GM18498 (cell line): ENCODE data around the gene F2.

ENCODE experiments used
- ATAC-seq: cut with Tn5 transposase; IDR thresholded peaks from one replicate; pipeline ENCODE4 v1.9.1; 2021; ENCODE audit warnings: mild to moderate bottlenecking, moderate library complexity; ENCODE audit not compliant: unreplicated experiment

F2 gene

DNA sequence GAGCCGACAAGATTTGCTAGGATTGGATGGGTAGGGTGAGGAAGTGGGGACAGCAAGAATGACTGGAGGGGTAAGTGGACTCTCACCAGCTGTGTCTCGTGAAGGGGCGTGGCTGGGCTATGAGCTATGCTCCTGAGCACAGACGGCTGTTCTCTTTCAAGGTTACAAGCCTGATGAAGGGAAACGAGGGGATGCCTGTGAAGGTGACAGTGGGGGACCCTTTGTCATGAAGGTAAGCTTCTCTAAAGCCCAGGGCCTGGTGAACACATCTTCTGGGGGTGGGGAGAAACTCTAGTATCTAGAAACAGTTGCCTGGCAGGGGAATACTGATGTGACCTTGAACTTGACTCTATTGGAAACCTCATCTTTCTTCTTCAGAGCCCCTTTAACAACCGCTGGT lies 19.9 kb downstream of the F2 start:
- no peak for ATAC-seq

DNA sequence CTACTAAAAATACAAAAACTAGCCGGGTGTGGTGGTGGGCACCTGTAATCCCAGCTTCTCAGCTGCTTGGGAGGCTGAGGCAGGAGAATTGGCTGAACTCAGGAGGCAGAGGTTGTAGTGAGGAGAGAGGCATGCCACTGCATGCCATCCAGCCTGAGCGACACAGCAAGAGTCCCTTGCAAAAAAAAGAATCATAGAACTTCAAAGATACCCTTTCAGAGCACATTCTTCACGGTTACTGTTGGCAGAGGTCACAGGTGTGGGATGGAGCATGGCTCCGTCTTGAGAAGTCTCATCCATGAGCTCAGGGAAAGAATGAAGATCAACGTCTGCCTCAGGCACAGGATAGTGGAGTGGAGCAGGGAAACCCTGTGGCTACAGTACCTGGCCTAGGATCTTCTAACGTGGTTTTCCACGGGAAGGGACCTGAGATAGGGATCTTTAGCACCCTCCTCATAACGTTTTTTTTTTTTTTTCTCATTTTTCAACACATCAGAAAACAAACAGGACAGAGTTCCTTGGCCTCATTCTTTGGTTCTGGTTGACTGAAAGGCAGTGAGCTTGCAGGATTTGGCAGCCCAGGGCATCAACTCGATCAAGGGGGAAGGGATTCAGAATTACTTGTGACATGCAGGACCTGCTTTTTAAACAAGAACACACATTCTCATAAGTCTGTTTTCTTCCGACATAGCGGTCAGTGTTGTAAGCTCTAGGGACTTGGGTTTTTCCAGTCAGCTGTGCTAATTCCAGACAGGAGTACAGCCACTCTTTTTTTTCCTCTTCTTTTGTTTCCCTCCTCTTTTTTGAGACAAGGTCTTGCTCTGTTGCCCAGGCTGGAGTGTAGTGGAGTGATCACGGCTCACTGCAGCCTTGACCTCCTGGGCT lies 22.8 kb downstream of the F2 start:
- ATAC-seq: no peak

DNA sequence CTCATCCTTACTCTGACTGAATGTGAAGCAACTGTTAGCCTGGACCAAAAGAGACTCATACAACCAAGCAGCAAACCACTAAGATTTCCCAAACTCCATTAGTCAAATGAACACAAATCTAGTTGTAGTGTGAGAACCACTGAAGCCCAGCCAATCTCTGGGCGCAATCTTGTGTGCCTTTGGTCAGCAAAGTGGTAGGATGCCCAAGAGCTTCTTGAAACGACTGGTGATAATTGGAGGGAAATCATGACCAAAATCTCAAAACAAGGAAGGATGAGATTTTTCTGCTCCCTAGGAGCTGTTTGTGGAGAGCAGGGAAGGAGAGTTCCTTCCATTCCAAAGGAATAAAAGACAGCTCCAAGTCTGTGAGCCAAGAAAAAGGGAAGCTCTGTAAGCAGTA lies 24.0 kb downstream of the F2 start:
- no peak for ATAC-seq

DNA sequence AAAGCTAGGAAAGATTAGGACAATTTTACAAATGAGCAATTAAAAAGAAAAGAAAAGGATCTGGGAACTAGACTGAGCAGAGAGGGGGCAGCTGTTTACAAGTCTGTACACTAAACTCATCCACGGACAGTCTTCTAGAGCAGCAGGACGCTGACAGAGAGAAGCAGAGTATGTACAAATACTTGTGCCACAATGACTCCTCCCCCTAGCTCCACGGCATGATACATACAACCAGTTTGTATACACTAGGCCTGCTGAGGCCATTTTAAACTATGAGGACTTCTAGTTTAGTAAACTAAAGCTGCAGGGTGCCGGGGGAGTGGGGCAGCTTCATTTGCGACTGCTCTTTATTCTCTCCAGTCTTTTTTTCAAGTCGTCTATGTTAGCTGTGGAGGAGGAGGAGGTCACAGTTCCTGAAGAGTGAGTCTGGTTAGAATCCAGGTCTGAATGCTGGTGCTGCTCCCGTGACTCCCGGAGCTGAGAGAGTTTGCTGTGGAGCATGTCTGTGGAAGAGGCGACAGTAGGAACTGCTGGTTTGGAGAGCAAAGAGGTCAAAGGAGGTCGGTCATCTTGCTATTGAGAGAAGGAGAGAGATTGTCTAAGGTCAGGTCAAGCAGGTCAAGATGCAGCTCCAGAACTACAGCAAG lies 24.8 kb downstream of the F2 start:
- ATAC-seq: no peak

DNA sequence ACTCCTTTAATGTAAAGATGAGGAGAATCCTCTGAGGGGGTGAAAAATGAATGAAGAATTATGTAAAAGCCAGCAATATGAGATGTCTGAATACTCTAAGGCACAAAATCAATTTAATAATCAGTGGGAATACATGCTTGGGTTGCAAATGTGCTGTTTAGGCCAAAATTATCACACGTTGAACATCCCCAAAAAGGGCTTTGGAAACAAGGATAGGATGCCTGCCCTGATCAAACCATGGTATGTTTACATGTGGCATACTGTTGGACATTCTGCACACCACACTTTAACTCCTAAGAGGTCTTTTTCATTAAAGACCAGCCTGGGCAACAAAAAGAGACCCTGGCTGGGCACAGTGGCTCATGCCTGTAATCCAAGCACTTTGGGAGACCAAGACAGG lies 26.3 kb downstream of the F2 start:
- no peak for ATAC-seq

DNA sequence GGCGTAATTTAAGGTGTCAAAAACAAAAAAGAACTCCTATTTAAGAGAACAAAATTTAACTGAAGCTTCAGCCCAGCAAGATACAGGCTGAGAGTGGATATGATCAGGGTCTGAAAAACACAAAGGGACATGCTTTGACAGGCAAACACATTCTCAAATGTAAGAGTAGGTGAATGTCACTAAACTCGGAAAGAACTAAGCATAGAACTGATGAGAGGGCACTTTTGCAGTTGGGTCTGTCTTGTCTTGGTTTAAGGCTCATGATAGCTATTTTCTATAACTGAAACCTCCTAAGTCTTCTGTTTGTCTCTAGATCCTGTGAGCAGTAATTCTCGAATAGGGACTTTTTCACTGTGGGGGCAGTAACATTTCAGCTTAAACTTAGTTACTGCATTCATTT lies 27.0 kb downstream of the F2 start:
- no peak for ATAC-seq

DNA sequence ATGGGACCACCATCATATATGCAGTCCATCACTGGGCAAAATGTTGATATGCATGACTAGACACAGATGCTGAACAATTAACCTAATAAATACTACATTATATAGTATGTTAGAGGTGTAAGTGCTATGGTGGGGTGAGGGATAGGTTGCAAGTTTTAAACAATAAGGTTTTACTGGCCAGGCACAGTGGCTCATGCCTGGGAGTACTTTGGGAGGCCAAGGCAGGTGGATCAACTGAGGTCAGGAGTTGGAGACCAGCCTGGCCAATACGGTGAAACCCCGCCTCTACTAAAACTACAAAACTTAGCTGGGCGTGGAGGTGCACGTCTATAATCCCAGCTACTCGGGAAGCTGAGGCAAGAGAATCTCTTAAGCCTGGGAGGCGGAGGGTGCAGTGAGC lies 28.1 kb downstream of the F2 start:
- ATAC-seq: no peak

DNA sequence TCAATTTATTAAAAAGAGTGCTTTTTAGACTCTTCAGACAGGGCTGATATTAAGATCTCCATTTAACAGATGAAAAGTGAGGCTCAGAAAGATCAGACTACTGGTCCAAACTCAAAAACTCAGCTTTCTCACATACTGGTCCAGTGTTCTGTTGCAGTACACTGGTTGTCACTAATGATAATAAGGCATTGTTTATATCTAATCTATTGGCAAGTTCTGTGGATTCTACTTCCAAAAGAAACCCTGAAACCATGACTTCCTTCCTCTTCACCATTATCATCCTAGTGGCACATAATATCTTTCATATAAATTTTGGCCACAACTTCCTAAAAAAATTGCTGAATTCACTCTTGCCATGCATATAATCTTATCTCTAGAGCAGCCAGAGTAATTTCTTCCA lies 36.9 kb downstream of the F2 start:
- no peak for ATAC-seq

DNA sequence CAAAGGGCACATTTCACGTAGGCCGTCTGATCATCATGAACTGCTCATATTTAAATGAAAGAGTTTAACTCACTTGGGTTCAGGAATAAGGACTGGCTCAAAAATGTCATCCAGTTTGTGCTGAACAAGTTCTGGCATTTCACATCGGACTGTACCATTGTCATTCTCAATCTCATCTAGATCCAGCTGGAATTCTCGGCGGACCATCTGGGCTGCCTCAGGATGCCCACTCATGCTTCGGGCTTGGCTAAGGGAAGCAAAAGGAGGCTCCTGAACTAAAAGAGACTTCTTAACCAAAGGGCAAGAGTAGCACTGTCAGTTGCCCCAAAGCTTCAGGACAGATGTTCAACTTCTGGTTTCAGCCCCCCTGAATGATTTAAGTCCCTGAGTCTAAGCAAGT lies 40.2 kb downstream of the F2 start:
- ATAC-seq: no peak

DNA sequence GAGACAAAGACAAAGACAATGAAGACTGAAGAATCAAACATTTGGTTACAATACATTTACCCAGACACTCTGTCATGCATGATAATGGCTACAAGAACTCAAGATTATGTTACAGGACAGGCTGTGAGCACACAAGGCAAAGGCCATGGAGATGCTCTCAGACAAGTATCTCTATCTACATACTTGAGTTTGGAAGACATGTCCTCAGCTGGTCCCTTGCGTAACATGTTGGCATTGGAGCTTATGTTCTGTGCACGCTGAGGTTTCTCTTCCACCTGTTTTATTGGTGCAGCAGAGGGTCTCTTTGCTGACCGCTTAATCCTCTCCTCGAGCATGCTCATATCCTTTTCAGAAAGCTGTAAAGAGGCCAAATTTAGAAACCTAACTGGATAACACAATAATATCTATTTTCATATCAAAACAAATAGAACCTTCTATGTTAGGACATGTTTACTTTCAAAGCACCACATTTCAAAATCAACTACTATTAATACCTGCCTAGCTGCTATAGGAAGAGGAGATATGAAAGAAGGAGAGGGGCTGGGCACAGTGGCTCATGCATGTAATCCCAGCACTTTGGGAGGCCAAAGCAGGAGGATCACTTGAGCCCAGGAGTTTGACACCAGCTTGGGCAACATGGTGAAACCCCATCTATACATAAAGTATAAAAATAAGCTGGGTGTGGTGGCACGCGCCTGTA lies 41.6 kb downstream of the F2 start:
- no peak for ATAC-seq

DNA sequence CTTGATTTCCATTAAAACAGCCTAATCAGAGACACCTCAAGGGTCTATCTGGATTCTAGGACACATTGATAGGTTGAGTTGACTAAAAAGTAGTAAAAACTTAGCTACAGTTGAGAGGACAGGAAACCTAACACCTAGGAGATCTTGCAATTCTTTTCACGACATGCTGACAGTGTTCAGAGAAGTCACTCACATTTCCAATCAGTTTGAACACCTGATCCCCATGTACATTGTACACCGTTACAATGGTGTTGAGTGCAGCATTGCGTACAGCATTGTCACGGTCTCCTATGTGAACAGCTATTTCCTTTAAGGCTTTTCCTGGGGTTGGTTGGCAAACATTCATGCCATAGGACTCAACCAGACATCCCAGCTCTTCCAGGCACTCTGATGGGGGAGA lies 42.8 kb downstream of the F2 start:
- ATAC-seq: no peak

DNA sequence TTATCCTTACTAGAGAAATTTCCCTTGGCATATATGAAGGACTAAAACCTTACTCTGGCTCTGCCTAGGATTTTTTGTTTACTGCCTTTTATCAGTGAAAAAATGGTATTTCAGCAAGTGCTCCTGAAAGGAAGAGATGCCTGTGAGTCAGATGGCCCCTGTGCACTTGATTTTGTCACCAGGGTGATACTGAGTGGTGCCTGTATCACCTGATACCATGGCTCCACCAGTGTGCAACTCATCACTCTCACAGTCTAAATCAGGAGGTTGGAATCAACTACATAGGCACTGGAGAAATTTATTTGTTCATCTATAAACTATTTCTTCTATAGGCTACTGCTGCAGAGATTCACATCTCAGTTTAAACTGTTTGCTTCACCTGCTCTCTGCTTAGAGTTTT lies 43.2 kb downstream of the F2 start:
- ATAC-seq: no peak

DNA sequence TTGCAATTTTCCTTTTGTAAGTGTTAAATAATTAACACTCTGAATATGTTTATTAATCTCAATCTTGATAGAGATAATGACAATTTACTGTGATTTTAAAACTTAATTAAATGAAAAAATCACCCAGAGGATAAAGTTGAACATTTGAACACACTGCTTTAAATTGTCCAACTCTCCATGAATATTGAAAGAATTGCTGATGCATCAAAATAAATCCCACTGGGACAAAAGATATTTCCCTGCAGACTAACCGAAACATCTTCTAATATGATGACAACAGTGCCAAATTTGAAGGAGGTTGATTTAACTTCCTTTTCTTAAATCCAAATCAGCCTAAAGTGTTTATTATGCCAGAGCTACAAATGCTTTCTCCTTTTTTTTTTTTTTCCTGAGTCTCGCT lies 47.6 kb downstream of the F2 start:
- ATAC-seq: no peak

DNA sequence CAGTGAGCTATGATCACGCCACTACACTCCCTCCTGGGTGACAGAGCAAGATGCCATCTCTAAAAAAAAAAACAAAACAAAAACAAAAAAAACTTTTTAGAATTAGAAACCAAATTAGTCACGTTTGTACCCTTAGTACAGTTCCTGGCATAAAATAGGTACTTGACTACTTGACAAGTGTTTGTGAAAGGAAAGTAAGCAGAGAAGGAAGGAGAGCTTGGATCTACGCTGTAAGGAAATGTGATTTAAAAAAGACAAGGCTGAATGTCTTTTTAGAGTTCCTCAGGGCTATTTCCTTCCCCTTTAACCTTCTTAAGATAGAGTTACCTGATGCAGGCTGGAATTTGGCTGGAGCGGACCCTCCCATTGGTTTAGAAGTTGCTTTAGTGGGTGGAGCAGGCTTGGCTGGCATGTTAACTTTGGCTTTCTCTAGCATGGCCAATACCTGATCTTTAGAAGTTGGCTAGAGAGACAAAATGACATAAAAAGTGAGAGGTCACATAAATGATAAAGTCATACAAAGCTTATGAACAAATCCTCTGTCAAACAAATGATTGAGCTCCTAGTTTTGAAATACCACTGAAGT lies 50.7 kb downstream of the F2 start:
- no peak for ATAC-seq

DNA sequence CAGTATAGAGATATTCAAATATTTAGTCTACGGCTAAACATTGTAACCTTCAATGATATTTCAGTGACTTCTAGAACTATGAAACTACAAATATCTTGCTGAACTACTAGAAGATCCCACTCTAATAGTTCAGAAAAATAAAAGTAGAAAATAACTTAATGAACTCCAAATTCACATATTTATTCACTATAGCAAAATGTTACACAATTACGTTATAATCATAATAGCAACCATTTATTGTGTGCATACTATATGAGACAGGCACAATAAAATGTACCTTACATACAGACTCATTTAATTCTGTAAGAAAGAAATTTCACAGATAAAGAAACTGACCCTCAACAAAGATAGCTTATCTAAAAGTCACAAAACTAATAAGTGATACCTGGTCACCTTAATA lies 57.9 kb downstream of the F2 start:
- no peak for ATAC-seq

DNA sequence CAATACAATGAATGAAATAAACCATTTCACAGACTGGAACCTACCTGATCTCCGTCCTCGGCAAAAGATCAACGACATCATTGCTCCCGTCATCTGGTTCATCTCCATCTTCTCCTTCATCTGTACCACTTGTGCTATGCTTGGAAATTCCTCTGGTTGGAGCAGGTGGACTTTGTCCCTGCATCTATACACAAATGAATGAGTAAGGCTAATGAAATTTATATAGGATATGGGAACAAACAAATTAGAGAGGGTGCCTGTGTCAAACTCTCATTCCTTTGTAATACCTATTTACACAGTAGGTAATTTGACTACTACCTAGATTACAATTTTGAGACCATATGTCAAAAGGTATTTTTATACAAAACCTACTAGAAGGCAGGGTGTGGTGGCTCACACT lies 59.4 kb downstream of the F2 start:
- ATAC-seq: no peak
